ENCODE measurements around the gene SDCCAG8. TPM values are rescaled to one million over a fixed set of nuclear protein-coding genes. Genes with fewer than 3 reads are reported as not detected.

The SDCCAG8 gene
- total RNA-seq, 4 donors from 2014 or later = 17.5 to 37.6 (median 21.7) TPM

DNA sequence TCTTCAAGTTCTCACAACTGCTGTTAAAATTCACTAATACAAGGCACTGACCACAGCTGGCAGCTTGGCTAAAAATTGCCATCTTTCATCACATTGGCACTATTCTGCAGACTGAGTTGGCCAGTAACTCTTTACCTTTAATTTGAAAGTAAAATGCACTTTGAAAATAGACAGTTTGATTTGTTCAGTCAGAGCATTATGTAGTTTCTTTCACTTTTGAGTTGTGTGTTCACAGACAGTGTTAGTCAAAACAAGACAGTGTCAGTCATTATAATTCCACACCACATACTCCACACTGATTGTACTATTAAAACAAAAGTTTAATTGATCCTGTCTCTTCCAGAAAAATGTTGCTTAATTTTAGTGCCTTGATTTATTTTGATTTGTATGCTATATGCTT lies 160.7 kb downstream of the SDCCAG8 start:
- H3K27ac ChIP-seq = no peak overlapping the region
- no peak overlapping the region for H3K4me3 ChIP-seq
- peaks cover 0 to 31% (median 0%) of the 10 kb centered on the region in 3 donors for H3K36me3 ChIP-seq
- no peak for DNase-seq
- no peaks in the 10 kb centered on the region for H3K27me3 ChIP-seq
- intact Hi-C loops (cut with DNase I) = no loop called here
- H3K9me3 ChIP-seq = no peaks in the 10 kb centered on the region
- TF ChIP-seq, protein P1, sequence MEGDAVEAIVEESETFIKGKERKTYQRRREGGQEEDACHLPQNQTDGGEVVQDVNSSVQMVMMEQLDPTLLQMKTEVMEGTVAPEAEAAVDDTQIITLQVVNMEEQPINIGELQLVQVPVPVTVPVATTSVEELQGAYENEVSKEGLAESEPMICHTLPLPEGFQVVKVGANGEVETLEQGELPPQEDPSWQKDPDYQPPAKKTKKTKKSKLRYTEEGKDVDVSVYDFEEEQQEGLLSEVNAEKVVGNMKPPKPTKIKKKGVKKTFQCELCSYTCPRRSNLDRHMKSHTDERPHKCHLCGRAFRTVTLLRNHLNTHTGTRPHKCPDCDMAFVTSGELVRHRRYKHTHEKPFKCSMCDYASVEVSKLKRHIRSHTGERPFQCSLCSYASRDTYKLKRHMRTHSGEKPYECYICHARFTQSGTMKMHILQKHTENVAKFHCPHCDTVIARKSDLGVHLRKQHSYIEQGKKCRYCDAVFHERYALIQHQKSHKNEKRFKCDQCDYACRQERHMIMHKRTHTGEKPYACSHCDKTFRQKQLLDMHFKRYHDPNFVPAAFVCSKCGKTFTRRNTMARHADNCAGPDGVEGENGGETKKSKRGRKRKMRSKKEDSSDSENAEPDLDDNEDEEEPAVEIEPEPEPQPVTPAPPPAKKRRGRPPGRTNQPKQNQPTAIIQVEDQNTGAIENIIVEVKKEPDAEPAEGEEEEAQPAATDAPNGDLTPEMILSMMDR (IDR thresholded peaks at IDR 0.05) = no peak
- TF ChIP-seq POLR2A (IDR thresholded peaks at IDR 0.05) = no peak
- H3K4me1 ChIP-seq = peaks cover 0 to 3% (median 0%) of the 10 kb centered on the region in 3 donors

DNA sequence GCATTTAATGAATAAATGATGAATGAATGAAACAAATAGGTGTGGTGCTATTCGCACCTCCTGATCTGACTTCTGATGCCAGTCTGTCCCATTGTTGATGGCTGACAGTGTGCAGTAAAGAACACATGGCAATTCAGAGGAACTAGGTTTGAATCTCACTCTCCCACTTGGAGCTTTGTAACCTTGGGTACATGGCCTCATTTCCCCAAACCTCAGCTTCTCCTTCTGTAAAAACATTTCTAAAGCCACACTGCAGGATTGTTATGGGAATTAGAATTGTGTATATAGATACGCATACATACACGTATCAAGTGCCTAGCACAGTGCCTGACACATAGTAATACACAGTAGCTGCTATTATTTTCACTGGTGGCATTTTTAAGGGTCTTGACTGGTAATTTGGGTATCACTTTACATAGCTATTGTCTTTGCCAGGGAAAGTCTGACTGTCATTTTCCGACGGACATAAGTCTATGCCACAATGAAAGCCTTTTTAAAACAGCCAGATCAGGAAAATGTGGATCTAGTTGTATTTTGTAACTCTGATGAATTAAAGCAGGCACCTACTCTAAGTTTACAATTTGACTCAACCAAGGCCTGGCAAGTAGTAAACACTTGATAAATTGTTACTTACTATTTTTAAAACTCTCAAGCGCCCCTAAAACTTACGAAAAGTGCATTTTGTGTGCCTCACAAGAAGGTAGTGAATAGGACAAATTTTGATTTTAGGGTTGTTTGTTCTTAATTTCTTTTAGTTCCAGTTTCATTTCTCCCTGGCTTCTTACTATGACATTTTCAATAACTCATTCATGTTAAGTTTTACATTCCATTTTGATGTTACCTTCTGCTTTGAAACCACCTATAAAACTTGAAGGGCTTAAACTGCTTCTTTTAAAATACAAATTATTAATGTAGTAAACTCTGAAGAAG lies 164.4 kb downstream of the SDCCAG8 start:
- Histone ChIP-seq H3K27ac (no peak overlapping the region), H3K4me1 (peaks cover 0 to 7% (median 0%) of the 10 kb centered on the region in 3 donors), H3K36me3 (peaks cover 0 to 30% (median 0%) of the 10 kb centered on the region in 3 donors), H3K27me3 (no peaks in the 10 kb centered on the region), H3K9me3 (no peaks in the 10 kb centered on the region), H3K4me3 (no peak overlapping the region)
- TF ChIP-seq, protein P1 (IDR thresholded peaks at IDR 0.05) = no peak
- no peak for TF ChIP-seq POLR2A (IDR thresholded peaks at IDR 0.05)
- 85 to 93% methylated on average over 5 to 7 of the region's 7 CpGs for WGBS, 2 donors
- intact Hi-C loops (cut with DNase I) = no loop called here
- no peak for DNase-seq

DNA sequence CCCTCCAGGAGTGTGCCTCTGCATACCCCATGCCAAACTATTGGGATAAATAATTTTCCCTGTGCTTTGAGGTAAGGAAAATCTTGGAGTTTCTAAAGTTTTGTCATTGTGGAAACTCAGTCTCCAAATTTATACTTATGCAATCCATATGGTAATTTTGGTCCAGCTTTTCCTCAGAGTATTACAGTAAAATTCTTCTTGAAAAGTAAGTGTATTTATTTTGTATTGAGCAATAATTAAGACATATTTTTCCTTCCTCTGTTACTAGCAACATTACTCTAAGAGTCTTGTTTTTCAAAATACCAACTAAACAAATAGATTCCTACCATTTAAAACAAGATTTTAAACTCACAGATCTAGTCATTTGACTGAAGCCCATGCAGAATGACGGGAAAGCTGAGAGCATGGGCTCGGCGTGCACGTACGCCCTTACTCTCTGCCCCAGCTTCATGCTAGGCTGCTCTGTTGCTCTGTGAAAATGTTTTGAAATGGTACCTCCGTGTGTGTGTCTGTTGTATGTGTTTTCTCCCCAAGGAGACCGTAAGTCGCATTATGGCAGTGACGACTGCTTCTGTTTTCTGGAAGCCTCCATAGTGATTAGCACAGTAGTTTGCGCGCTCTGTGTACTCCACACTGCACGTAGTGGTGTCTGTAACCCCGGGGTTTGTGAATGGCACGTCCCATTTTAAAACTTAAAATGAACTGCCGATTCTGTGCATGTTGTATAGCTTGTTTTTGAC lies 165.3 kb downstream of the SDCCAG8 start:
- peaks cover 0 to 21% (median 0%) of the 10 kb centered on the region in 3 donors for H3K36me3 ChIP-seq
- DNase-seq = no peak
- no peaks in the 10 kb centered on the region for H3K9me3 ChIP-seq
- H3K27ac ChIP-seq = no peak overlapping the region
- no peak overlapping the region for H3K4me3 ChIP-seq
- H3K27me3 ChIP-seq = no peaks in the 10 kb centered on the region
- TF ChIP-seq, protein P1 (IDR thresholded peaks at IDR 0.05) = no peak
- TF ChIP-seq POLR2A (IDR thresholded peaks at IDR 0.05) = no peak
- 83 to 92% methylated on average over 15 of the region's 15 CpGs for WGBS, 2 donors
- intact Hi-C loops (cut with DNase I) = no loop called here
- peaks cover 0 to 7% (median 0%) of the 10 kb centered on the region in 3 donors for H3K4me1 ChIP-seq

DNA sequence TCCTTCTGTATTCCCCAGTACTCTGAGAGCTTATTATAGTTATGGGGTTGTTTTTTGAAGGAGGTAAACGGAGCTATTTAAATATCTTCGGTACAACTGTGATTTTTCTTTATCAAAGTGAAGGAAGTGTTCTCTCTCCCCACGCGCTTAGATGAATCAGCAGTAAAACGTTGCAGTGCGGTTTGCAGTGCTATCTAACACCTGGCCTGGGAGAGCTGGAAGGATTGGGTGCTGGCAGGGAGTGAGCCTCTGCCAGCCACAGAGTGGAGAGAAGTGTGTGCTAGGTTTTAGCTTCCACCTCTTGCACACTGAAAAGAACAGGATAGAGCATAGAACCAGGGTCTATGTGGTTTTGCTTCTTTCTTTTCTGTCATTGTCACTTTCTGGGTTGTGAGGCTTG lies 165.9 kb downstream of the SDCCAG8 start:
- no peak for TF ChIP-seq POLR2A (IDR thresholded peaks at IDR 0.05)
- TF ChIP-seq, protein P1 (IDR thresholded peaks at IDR 0.05) = no peak
- intact Hi-C loops (cut with DNase I) = no loop called here
- 21 to 63% methylated on average over 6 of the region's 6 CpGs for WGBS, 2 donors
- H3K36me3 ChIP-seq = peaks cover 0 to 23% (median 0%) of the 10 kb centered on the region in 3 donors
- H3K9me3 ChIP-seq = no peaks in the 10 kb centered on the region
- H3K27me3 ChIP-seq = no peaks in the 10 kb centered on the region
- no peak for DNase-seq
- H3K27ac ChIP-seq = no peak overlapping the region
- no peak overlapping the region for H3K4me3 ChIP-seq
- peaks cover 0 to 7% (median 0%) of the 10 kb centered on the region in 3 donors for H3K4me1 ChIP-seq

DNA sequence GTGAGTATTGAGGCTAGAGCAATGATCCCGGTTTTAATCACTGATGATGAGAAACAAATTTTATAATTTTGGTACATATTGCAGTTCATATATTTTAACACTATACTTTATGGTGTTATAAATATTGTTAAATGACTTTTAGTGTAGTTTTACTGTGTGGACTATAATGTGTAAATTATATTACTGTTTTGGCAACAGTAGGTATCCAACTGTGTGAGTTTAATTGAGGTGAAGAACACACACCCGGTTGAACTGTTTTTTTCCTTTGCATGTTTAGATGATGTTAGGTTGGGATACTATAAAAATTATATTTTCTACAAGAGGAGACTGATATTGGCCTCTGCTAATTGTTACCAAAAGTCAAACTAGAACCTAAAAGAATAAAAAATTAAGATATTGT lies 166.5 kb downstream of the SDCCAG8 start:
- WGBS, 2 donors = 88 to 90% methylated on average over 2 of the region's 2 CpGs
- intact Hi-C loops (cut with DNase I) = no loop called here
- Histone ChIP-seq H3K27ac (no peak overlapping the region), H3K36me3 (peaks cover 0 to 25% (median 0%) of the 10 kb centered on the region in 3 donors), H3K9me3 (no peaks in the 10 kb centered on the region), H3K27me3 (no peaks in the 10 kb centered on the region), H3K4me1 (peaks cover 0 to 7% (median 0%) of the 10 kb centered on the region in 3 donors), H3K4me3 (no peak overlapping the region)
- no peak for TF ChIP-seq POLR2A (IDR thresholded peaks at IDR 0.05)
- TF ChIP-seq, protein P1 (IDR thresholded peaks at IDR 0.05) = no peak
- DNase-seq = no peak

Measured in esophagus squamous epithelium (tissue), 5 donors.